ENCODE data around the gene APP. TPM values are rescaled to one million over a fixed set of nuclear protein-coding genes. Genes with fewer than 3 reads are reported as not detected.

Gene APP
- total RNA-seq, 3 donors from 2014 or later = 270 to 546 (median 383) TPM

GRCh38 chr21:25997788-25998611 lies 172.6 kb downstream of the APP start:
- TF ChIP-seq POLR2A (IDR thresholded peaks at IDR 0.05) (no peak), POLR2AphosphoS5 (IDR thresholded peaks at IDR 0.05) (peak in 1 of 3 donors; percentile 29), CTCF (IDR thresholded peaks at IDR 0.05) (no peak)
- H3K27me3 ChIP-seq = no peaks in the 10 kb centered on the region
- no peak overlapping the region for H3K4me3 ChIP-seq
- no peaks in the 10 kb centered on the region for H3K9me3 ChIP-seq
- intact Hi-C loops (cut with DNase I; ENCODE audit: low total_unique reads) = no loop called here
- H3K27ac ChIP-seq = peak overlapping the region; percentile 35 to 39
- no peaks in the 10 kb centered on the region for H3K36me3 ChIP-seq
- peak in 1 of 2 donors; percentile 71 for DNase-seq (ENCODE audit: low spot score in 2 of 2)
- H3K4me1 ChIP-seq = peaks cover 0 to 5% of the 10 kb centered on the region in 2 donors

- TF ChIP-seq POLR2AphosphoS5 (IDR thresholded peaks at IDR 0.05) (no peak), CTCF (IDR thresholded peaks at IDR 0.05) (no peak), POLR2A (IDR thresholded peaks at IDR 0.05) (no peak)
- no peak for DNase-seq (ENCODE audit: low spot score in 2 of 2)
- Histone ChIP-seq H3K36me3 (no peaks in the 10 kb centered on the region), H3K27me3 (no peaks in the 10 kb centered on the region), H3K4me3 (no peak overlapping the region), H3K4me1 (peaks cover 0 to 5% of the 10 kb centered on the region in 2 donors), H3K9me3 (no peaks in the 10 kb centered on the region), H3K27ac (no peak overlapping the region)
- intact Hi-C loops (cut with DNase I; ENCODE audit: low total_unique reads) = no loop called here
These were observed 175.3 kb downstream of the APP start for GRCh38 chr21:25995278-25995677.

DNA sequence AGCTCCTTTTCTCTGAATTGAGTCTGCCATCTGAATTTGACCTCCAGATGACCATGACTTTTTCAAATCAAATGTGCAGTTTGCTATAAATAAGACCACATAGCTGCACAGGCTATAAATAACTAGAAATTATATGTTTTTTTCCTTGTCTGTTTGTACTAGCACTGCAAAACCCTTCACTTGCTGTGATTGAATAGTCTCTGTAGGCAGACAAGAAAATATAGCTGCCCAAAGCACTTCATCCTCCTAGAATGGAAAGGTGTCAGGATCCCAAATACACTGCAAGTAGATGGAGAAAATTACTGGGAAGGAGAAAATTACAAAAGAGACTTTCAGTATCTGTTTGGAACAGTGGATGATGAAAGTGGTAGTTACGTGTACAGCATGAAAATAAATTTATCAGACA lies 175.8 kb downstream of the APP start:
- Histone ChIP-seq H3K36me3 (no peaks in the 10 kb centered on the region), H3K27me3 (no peaks in the 10 kb centered on the region), H3K27ac (no peak overlapping the region), H3K4me1 (peaks cover 0 to 5% of the 10 kb centered on the region in 2 donors), H3K4me3 (no peak overlapping the region), H3K9me3 (no peaks in the 10 kb centered on the region)
- TF ChIP-seq CTCF (IDR thresholded peaks at IDR 0.05) (no peak), POLR2AphosphoS5 (IDR thresholded peaks at IDR 0.05) (no peak), POLR2A (IDR thresholded peaks at IDR 0.05) (no peak)
- intact Hi-C loops (cut with DNase I; ENCODE audit: low total_unique reads) = no loop called here
- DNase-seq (ENCODE audit: low spot score in 2 of 2) = no peak

GRCh38 chr21:25988738-25989137 lies 181.8 kb downstream of the APP start:
- Histone ChIP-seq H3K27ac (no peak overlapping the region), H3K27me3 (no peaks in the 10 kb centered on the region), H3K4me3 (no peak overlapping the region), H3K36me3 (no peaks in the 10 kb centered on the region), H3K9me3 (no peaks in the 10 kb centered on the region), H3K4me1 (no peaks in the 10 kb centered on the region)
- DNase-seq (ENCODE audit: low spot score in 2 of 2) = no peak
- TF ChIP-seq CTCF (IDR thresholded peaks at IDR 0.05) (no peak), POLR2AphosphoS5 (IDR thresholded peaks at IDR 0.05) (no peak)
- intact Hi-C loops (cut with DNase I; ENCODE audit: low total_unique reads) = no loop called here

GRCh38 chr21:25987531-25987930 lies 183.0 kb downstream of the APP start:
- intact Hi-C loops (cut with DNase I; ENCODE audit: low total_unique reads) = no loop called here
- TF ChIP-seq POLR2A (IDR thresholded peaks at IDR 0.05) (no peak), POLR2AphosphoS5 (IDR thresholded peaks at IDR 0.05) (no peak), CTCF (IDR thresholded peaks at IDR 0.05) (no peak)
- no peaks in the 10 kb centered on the region for H3K4me1 ChIP-seq
- no peak overlapping the region for H3K27ac ChIP-seq
- no peak overlapping the region for H3K4me3 ChIP-seq
- no peaks in the 10 kb centered on the region for H3K9me3 ChIP-seq
- H3K36me3 ChIP-seq = no peaks in the 10 kb centered on the region
- H3K27me3 ChIP-seq = no peaks in the 10 kb centered on the region
- DNase-seq (ENCODE audit: low spot score in 2 of 2) = no peak

Measured in breast epithelium (tissue), 4 donors.